Liver (tissue), 9 donors: ENCODE data around the gene SH2D7. TPM values are rescaled to one million over a fixed set of nuclear protein-coding genes. Genes with fewer than 3 reads are reported as not detected.

Experiments
- DNase-seq: peaks from one replicate; pipeline ENCODE4 v3.0.0-alpha.2; 2017; ENCODE audit warnings: low spot score
- H3K27ac ChIP-seq, 2 donors: one replicate each; pipeline ENCODE4 v1.7.0; 2013; ENCODE audit warnings: inconsistent platforms in 2 of 2, low read length in 2 of 2, control low read depth in 1 of 2, low read depth in 1 of 2, mild to moderate bottlenecking in 1 of 2
- H3K27me3 ChIP-seq, 4 donors: one replicate each; pipeline versions ENCODE4 v1.6.1 to v1.7.0; 2013; ENCODE audit warnings: low read length in 3 of 4, inconsistent platforms in 1 of 4, mild to moderate bottlenecking in 1 of 4, moderate library complexity in 1 of 4; ENCODE audit not compliant: control insufficient read depth in 4 of 4, insufficient read depth in 4 of 4
- H3K36me3 ChIP-seq, 4 donors: one replicate each; pipeline versions ENCODE4 v1.6.1 to v1.7.0; 2013; ENCODE audit warnings: low read length in 3 of 4, mild to moderate bottlenecking in 3 of 4, low read depth in 1 of 4, moderate library complexity in 1 of 4; ENCODE audit not compliant: control insufficient read depth in 4 of 4, insufficient read depth in 3 of 4
- H3K4me1 ChIP-seq, 4 donors: one replicate each; pipeline versions ENCODE4 v1.6.1 to v1.7.0; 2013; ENCODE audit warnings: low read length in 3 of 4, mild to moderate bottlenecking in 3 of 4, moderate library complexity in 1 of 4; ENCODE audit not compliant: control insufficient read depth in 4 of 4, insufficient read depth in 4 of 4
- H3K4me3 ChIP-seq, 3 donors: one replicate each; pipeline versions ENCODE4 v1.6.1 to v1.7.0; 2013; ENCODE audit warnings: low read length in 3 of 3, control low read depth in 1 of 3, low read depth in 1 of 3, mild to moderate bottlenecking in 1 of 3
- H3K9ac ChIP-seq, 2 donors: one replicate each; pipeline ENCODE4 v1.7.0; 2013; ENCODE audit warnings: low read length in 2 of 2, mild to moderate bottlenecking in 2 of 2, moderate library complexity in 2 of 2, control low read depth in 1 of 2, low read depth in 1 of 2
- H3K9me3 ChIP-seq, 4 donors: one replicate each; pipeline versions ENCODE4 v1.6.1 to v1.7.0; 2013; ENCODE audit warnings: low read length in 3 of 4; ENCODE audit not compliant: control insufficient read depth in 4 of 4
- EGR1 ChIP-seq, 2 donors: IDR thresholded peaks; 2 replicates each; pipeline ENCODE4 v1.6.1; 2016 to 2018; ENCODE audit warnings: antibody characterized with exemption in 2 of 2, low read depth in 2 of 2
- FOXA1 ChIP-seq: IDR thresholded peaks from 2 replicates; pipeline ENCODE4 v1.6.1; 2016; ENCODE audit warnings: antibody characterized with exemption
- HNF4A ChIP-seq, 2 donors: conservative IDR thresholded peaks; 2 replicates each; pipeline ENCODE4 v1.6.1; 2016; ENCODE audit warnings: antibody characterized with exemption in 2 of 2, mild to moderate bottlenecking in 2 of 2
- HNF4G ChIP-seq: IDR thresholded peaks from 2 replicates; pipeline ENCODE4 v1.6.1; 2016; ENCODE audit warnings: antibody characterized with exemption
- JUND ChIP-seq, 2 donors: IDR thresholded peaks; 2 replicates each; pipeline ENCODE4 v1.6.1; 2016; ENCODE audit warnings: antibody characterized with exemption in 2 of 2
- MAX ChIP-seq: IDR thresholded peaks from 2 replicates; pipeline ENCODE4 v1.6.1; 2016; ENCODE audit warnings: antibody characterized with exemption
- NR2F2 ChIP-seq: IDR thresholded peaks from 2 replicates; pipeline ENCODE4 v1.6.1; 2016; ENCODE audit warnings: antibody characterized with exemption
- RAD21 ChIP-seq, 2 donors: IDR thresholded peaks; 2 replicates each; pipeline ENCODE4 v1.6.1; 2016; ENCODE audit warnings: antibody characterized with exemption in 2 of 2, mild to moderate bottlenecking in 2 of 2
- REST ChIP-seq: IDR thresholded peaks from 2 replicates; pipeline ENCODE4 v1.6.1; 2016; ENCODE audit warnings: antibody characterized with exemption, mild to moderate bottlenecking
- RXRA ChIP-seq, 2 donors: IDR thresholded peaks; 2 replicates each; pipeline ENCODE4 v1.6.1; 2017 to 2018; ENCODE audit warnings: antibody characterized with exemption in 2 of 2, mild to moderate bottlenecking in 1 of 2
- TAF1 ChIP-seq: conservative IDR thresholded peaks from 2 replicates; pipeline ENCODE4 v1.6.1; 2016; ENCODE audit warnings: antibody characterized with exemption, mild to moderate bottlenecking
- YY1 ChIP-seq: IDR thresholded peaks from 2 replicates; pipeline ENCODE4 v1.6.1; 2016; ENCODE audit warnings: antibody characterized with exemption, mild to moderate bottlenecking
- ZBTB33 ChIP-seq: IDR thresholded peaks from 2 replicates; pipeline ENCODE4 v1.6.1; 2016; ENCODE audit warnings: antibody characterized with exemption
- WGBS: extraction: QIAGEN DNeasy Blood & Tissue Kit; methylation state at CpG from one replicate; pipeline ENCODE4 v1.1.7; 2013; 5-methylcytosine and 5-hydroxymethylcytosine counted together
- polyA plus RNA-seq, 2 donors: library from polyadenylated mRNA; stranded (reverse) in 1 of 2; unstranded in 1 of 2; fragments of 200-250 nt in 1 of 2; fragments of >200 nt in 1 of 2; fragmentation: Nextera tagmentation in 1 of 2; extraction: Ambion mirVana in 1 of 2; gene quantifications; one replicate each; pipeline versions ENCODE4 v1.2.1 to v1.2.3, GENCODE V29; 2013 to 2015
- total RNA-seq, 2 donors: library from RNA; depleted of rRNA; stranded (reverse); fragments of >200 nt; gene quantifications; one replicate each; pipeline ENCODE4 v1.2.3, GENCODE V29; 2014
- donor health status: healthy.
- donor health status: healthy.
- donor health status: healthy.
- donor health status: healthy.
- donor health status: healthy.

The SH2D7 gene
- total and polyA plus RNA-seq, 4 donors = not detected

- 87% methylated on average over 16 of the region's 16 CpGs for WGBS
- Histone ChIP-seq H3K27ac (no peak overlapping the region), H3K36me3 (no peaks in the 10 kb centered on the region), H3K4me3 (no peak overlapping the region), H3K27me3 (no peaks in the 10 kb centered on the region), H3K4me1 (peaks cover 0 to 3% (median 1%) of the 10 kb centered on the region in 4 donors), H3K9me3 (no peaks in the 10 kb centered on the region), H3K9ac (no peak overlapping the region)
- DNase-seq = no peak
- TF ChIP-seq RAD21 (IDR thresholded peaks at IDR 0.05) = no peak
- TF ChIP-seq TAF1 = no peak
- no peak for TF ChIP-seq RXRA (IDR thresholded peaks at IDR 0.05)
- TF ChIP-seq REST = no peak
Observed at GRCh38 chr15:78105476-78106241, 13.3 kb downstream of the SH2D7 start.

DNA sequence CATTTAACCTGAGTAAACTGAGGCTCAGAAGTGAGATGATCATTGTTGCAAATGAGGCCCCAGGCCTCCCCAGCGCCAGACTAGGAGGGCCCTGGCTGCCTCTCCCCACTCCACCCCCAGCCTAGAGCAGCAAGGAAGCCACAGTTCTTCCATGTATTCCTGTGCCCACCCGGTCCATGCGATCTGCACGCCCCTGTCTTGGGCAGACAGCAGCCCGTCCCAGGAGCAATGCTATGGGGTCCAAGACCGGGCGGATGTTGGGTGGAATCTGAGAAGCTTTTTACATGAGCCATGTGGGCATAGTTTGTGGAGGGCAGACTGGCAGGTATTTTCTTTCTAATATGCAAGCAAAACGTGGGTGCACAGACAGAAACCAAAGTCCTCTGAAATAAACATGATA, 15.1 kb downstream of the SH2D7 start:
- DNase-seq = no peak
- 92% methylated on average over 8 of the region's 8 CpGs for WGBS
- H3K4me1 ChIP-seq = peaks cover 0 to 3% (median 1%) of the 10 kb centered on the region in 4 donors

More for the DNA sequence above, 15.1 kb downstream of the SH2D7 start:
- Histone ChIP-seq H3K9ac (no peak overlapping the region), H3K4me3 (no peak overlapping the region), H3K36me3 (no peaks in the 10 kb centered on the region), H3K9me3 (no peaks in the 10 kb centered on the region), H3K27me3 (no peaks in the 10 kb centered on the region), H3K27ac (no peak overlapping the region)
- TF ChIP-seq HNF4G (no peak), MAX (no peak), FOXA1 (no peak), EGR1 (IDR thresholded peaks at IDR 0.05; ENCODE audit: low read depth in 2 of 2) (no peak), ZBTB33 (no peak), RAD21 (IDR thresholded peaks at IDR 0.05) (no peak), REST (no peak), JUND (IDR thresholded peaks at IDR 0.05) (no peak), YY1 (no peak), HNF4A (conservative IDR thresholded peaks at IDR 0.05) (no peak), NR2F2 (no peak), TAF1 (no peak)
